ENCODE results near the gene FOXO3.

The FOXO3 gene

GRCh38 chr6:108714766-108715414, 154.2 kb downstream of the FOXO3 start:
- peak; percentile 38 for DNase-seq (ENCODE audit: low read depth)

- DNase-seq (ENCODE audit: low read depth) = no peak
Observed at GRCh38 chr6:108715832-108716231, 155.1 kb downstream of the FOXO3 start.

GRCh38 chr6:108716801-108717791, 156.4 kb downstream of the FOXO3 start:
- no peak for DNase-seq (ENCODE audit: low read depth)

- no peak for DNase-seq (ENCODE audit: low read depth)
Observed at GRCh38 chr6:108719477-108719876, 158.8 kb downstream of the FOXO3 start.

GRCh38 chr6:108720827-108721226, 160.1 kb downstream of the FOXO3 start:
- no peak for DNase-seq (ENCODE audit: low read depth)

GRCh38 chr6:108721286-108721685, 160.6 kb downstream of the FOXO3 start:
- no peak for DNase-seq (ENCODE audit: low read depth)

- DNase-seq (ENCODE audit: low read depth) = no peak
Observed at GRCh38 chr6:108723594-108723993, 162.9 kb downstream of the FOXO3 start.

- no peak for DNase-seq (ENCODE audit: low read depth)
Observed at GRCh38 chr6:108726726-108727339, 166.1 kb downstream of the FOXO3 start.

GRCh38 chr6:108727966-108728730, 167.4 kb downstream of the FOXO3 start:
- DNase-seq (ENCODE audit: low read depth) = no peak

GRCh38 chr6:108728826-108729225, 168.1 kb downstream of the FOXO3 start:
- no peak for DNase-seq (ENCODE audit: low read depth)

- DNase-seq (ENCODE audit: low read depth) = no peak
Observed at GRCh38 chr6:108730635-108731515, 170.2 kb downstream of the FOXO3 start.

- DNase-seq (ENCODE audit: low read depth) = peak; percentile 90
Observed at GRCh38 chr6:108732091-108732870, 171.6 kb downstream of the FOXO3 start.

GRCh38 chr6:108733051-108733450, 172.3 kb downstream of the FOXO3 start:
- DNase-seq (ENCODE audit: low read depth) = no peak

GRCh38 chr6:108733706-108734265, 173.1 kb downstream of the FOXO3 start:
- DNase-seq (ENCODE audit: low read depth) = no peak

All from ELR (cell line).